Measurements from ENCODE around the gene SCAMP1. TPM values are rescaled to one million over a fixed set of nuclear protein-coding genes. Genes with fewer than 3 reads are reported as not detected.

The SCAMP1 gene
- polyA plus RNA-seq, 1 donor from 2014 or later, result 180 TPM

GRCh38 chr5:78407458-78407857 lies 47.0 kb downstream of the SCAMP1 start:
- H3K4me2 ChIP-seq (ENCODE audit: low read length), result no peak overlapping the region
- no peaks in the 10 kb centered on the region for H3K36me3 ChIP-seq (ENCODE audit: insufficient read depth, low read length)
- H3F3A ChIP-seq (ENCODE audit: insufficient read depth, low read length, poor library complexity, severe bottlenecking), result no peaks in the 10 kb centered on the region
- H3K79me2 ChIP-seq (replicated peaks; ENCODE audit: insufficient read depth, low read length), result peaks cover 27% of the 10 kb centered on the region
- TF ChIP-seq CTCF (IDR thresholded peaks at IDR 0.05; ENCODE audit: poor library complexity, severe bottlenecking), result no peak
- TF ChIP-seq POLR2AphosphoS5 (IDR thresholded peaks at IDR 0.05), result no peak
- TF ChIP-seq REST (IDR thresholded peaks at IDR 0.05; ENCODE audit: borderline replicate concordance), result no peak
- TF ChIP-seq EP300 (conservative IDR thresholded peaks at IDR 0.05; ENCODE audit: poor library complexity, severe bottlenecking), result no peak
- no peak for TF ChIP-seq SMC3 (conservative IDR thresholded peaks at IDR 0.05; ENCODE audit: poor library complexity)
- no peak for TF ChIP-seq TAF1 (IDR thresholded peaks at IDR 0.05; ENCODE audit: low read depth)
- TF ChIP-seq MXI1 (conservative IDR thresholded peaks at IDR 0.05; ENCODE audit: poor library complexity, severe bottlenecking), result no peak
- TF ChIP-seq RAD21 (conservative IDR thresholded peaks at IDR 0.05), result no peak
- no peak for TF ChIP-seq EZH2 (IDR thresholded peaks at IDR 0.05; ENCODE audit: borderline replicate concordance, insufficient read depth, low read length, poor library complexity, severe bottlenecking)
- H3K9me3 ChIP-seq (ENCODE audit: low read length), result no peaks in the 10 kb centered on the region
- no peak overlapping the region for H3K9ac ChIP-seq (ENCODE audit: low read length)
- no peak overlapping the region for H2AFZ ChIP-seq (ENCODE audit: low read depth, low read length)
- H3K9me2 ChIP-seq (ENCODE audit: insufficient read depth, low read length), result no peaks in the 10 kb centered on the region
- no peak overlapping the region for H3K27ac ChIP-seq (ENCODE audit: low read length)
- no peaks in the 10 kb centered on the region for H3K27me3 ChIP-seq (ENCODE audit: insufficient read depth, low read depth, low read length)
- no peaks in the 10 kb centered on the region for H4K20me1 ChIP-seq (ENCODE audit: insufficient read depth)
- no peak overlapping the region for H3K4me3 ChIP-seq (ENCODE audit: low read length)

- H3K79me2 ChIP-seq (replicated peaks; ENCODE audit: insufficient read depth, low read length), result peaks cover 24% of the 10 kb centered on the region
- no peak overlapping the region for H3K4me3 ChIP-seq (ENCODE audit: low read length)
- no peaks in the 10 kb centered on the region for H3K27me3 ChIP-seq (ENCODE audit: insufficient read depth, low read depth, low read length)
- H2AFZ ChIP-seq (ENCODE audit: low read depth, low read length), result no peak overlapping the region
- no peak overlapping the region for H3K9ac ChIP-seq (ENCODE audit: low read length)
- H3K9me2 ChIP-seq (ENCODE audit: insufficient read depth, low read length), result no peaks in the 10 kb centered on the region
- no peak for TF ChIP-seq TAF1 (IDR thresholded peaks at IDR 0.05; ENCODE audit: low read depth)
- TF ChIP-seq RAD21 (conservative IDR thresholded peaks at IDR 0.05), result no peak
- no peak for TF ChIP-seq SMC3 (conservative IDR thresholded peaks at IDR 0.05; ENCODE audit: poor library complexity)
- no peak for TF ChIP-seq MXI1 (conservative IDR thresholded peaks at IDR 0.05; ENCODE audit: poor library complexity, severe bottlenecking)
- no peak for TF ChIP-seq POLR2AphosphoS5 (IDR thresholded peaks at IDR 0.05)
- no peak for TF ChIP-seq EP300 (conservative IDR thresholded peaks at IDR 0.05; ENCODE audit: poor library complexity, severe bottlenecking)
- TF ChIP-seq EZH2 (IDR thresholded peaks at IDR 0.05; ENCODE audit: borderline replicate concordance, insufficient read depth, low read length, poor library complexity, severe bottlenecking), result no peak
- H3K9me3 ChIP-seq (ENCODE audit: low read length), result no peaks in the 10 kb centered on the region
- H4K20me1 ChIP-seq (ENCODE audit: insufficient read depth), result no peaks in the 10 kb centered on the region
- H3K36me3 ChIP-seq (ENCODE audit: insufficient read depth, low read length), result no peaks in the 10 kb centered on the region
- no peak overlapping the region for H3K27ac ChIP-seq (ENCODE audit: low read length)
- H3F3A ChIP-seq (ENCODE audit: insufficient read depth, low read length, poor library complexity, severe bottlenecking), result no peaks in the 10 kb centered on the region
- H3K4me2 ChIP-seq (ENCODE audit: low read length), result no peak overlapping the region
Observed at GRCh38 chr5:78411586-78411985, 51.2 kb downstream of the SCAMP1 start.

All from neural cell (in vitro differentiated cells).